Mucosa of descending colon (tissue), 3 donors: Measurements from ENCODE around the gene VN1R5. TPM values are rescaled to one million over a fixed set of nuclear protein-coding genes. Genes with fewer than 3 reads are reported as not detected.

Experiments used
- ATAC-seq: fragments of 200-7000 bp; cut with Tn5 transposase; one replicate; pipeline ENCODE4 v1.9.1; 2020; ENCODE audit warnings: mild to moderate bottlenecking, moderate library complexity
- DNase-seq, 3 donors: peaks; one replicate each; pipeline ENCODE4 v3.0.0-alpha.2; 2020
- H3K36me3 ChIP-seq: fragments of 200-600 bp; one replicate; pipeline ENCODE4 v1.8.0; 2021; ENCODE audit warnings: low read depth, mild to moderate bottlenecking
- H3K4me1 ChIP-seq: fragments of 200-600 bp; one replicate; pipeline ENCODE4 v1.8.0; 2021; ENCODE audit warnings: low read depth, mild to moderate bottlenecking
- H3K4me3 ChIP-seq: fragments of 200-600 bp; one replicate; pipeline ENCODE4 v1.8.0; 2021; ENCODE audit warnings: mild to moderate bottlenecking
- H3K9me3 ChIP-seq: fragments of 200-600 bp; one replicate; pipeline ENCODE4 v1.8.0; 2021; ENCODE audit warnings: mild to moderate bottlenecking
- intact Hi-C, 2 donors: fragments of 100-400 bp; cut with DNase I in 1 of 2; cut with micrococcal nuclease in 1 of 2; formaldehyde crosslinking; loops; one replicate each; pipeline versions ENCODE4 v1.11.0 to v1.11.1; 2022; cut with DNase I, micrococcal nuclease
- total RNA-seq, 3 donors: library from RNA; stranded (reverse); fragmentation: NEBNext Ultra II Directional in 2 of 3; extraction: Animal tissue kit (Norgen Biotek cat#: 25700) in 2 of 3; gene quantifications; one replicate each; pipeline versions ENCODE4 v1.2.1 to v1.2.4, GENCODE V29; 2021 to 2023
- TF ChIP-seq, protein P1 (sequence below): fragments of 200-600 bp; IDR thresholded peaks from one replicate; pipeline ENCODE4 v1.8.0; 2022; ENCODE audit warnings: antibody characterized with exemption, mild to moderate bottlenecking
- donor health status: DM: no; HTN: no; CAD: no; lungs with moderate emphysema.
- donor health status: DM: no; HTN: no; CAD: no.
- donor health status: DM: no; HTN: yes; CAD: no.

VN1R5 gene
- total RNA-seq, 3 donors from 2014 or later, result not detected

DNA sequence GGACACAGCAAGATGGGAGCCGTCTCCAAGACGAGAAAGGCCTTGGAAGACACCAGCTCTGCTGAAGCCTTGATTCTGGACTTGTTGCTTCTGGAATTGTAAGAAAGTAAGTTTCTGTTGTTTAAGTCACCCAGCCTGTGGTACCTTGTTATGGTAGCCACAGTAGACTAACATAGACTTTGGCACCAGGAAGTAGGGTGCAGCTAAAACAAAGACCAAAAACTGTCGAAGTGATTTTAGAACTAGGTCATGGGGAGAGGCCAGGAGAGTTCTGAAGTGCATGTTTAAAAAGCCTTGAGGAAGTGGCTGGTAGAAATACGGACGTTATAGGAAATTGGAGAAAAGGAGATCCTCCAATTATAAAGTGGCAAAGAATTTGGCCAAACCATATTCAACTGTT lies 47.3 kb downstream of the VN1R5 start:
- TF ChIP-seq, protein P1, sequence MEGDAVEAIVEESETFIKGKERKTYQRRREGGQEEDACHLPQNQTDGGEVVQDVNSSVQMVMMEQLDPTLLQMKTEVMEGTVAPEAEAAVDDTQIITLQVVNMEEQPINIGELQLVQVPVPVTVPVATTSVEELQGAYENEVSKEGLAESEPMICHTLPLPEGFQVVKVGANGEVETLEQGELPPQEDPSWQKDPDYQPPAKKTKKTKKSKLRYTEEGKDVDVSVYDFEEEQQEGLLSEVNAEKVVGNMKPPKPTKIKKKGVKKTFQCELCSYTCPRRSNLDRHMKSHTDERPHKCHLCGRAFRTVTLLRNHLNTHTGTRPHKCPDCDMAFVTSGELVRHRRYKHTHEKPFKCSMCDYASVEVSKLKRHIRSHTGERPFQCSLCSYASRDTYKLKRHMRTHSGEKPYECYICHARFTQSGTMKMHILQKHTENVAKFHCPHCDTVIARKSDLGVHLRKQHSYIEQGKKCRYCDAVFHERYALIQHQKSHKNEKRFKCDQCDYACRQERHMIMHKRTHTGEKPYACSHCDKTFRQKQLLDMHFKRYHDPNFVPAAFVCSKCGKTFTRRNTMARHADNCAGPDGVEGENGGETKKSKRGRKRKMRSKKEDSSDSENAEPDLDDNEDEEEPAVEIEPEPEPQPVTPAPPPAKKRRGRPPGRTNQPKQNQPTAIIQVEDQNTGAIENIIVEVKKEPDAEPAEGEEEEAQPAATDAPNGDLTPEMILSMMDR, result no peak
- DNase-seq (peak in 1 of 3 donors; percentile 28), ATAC-seq (peak; percentile 84)
- intact Hi-C loops, result no loop called here
- no peak overlapping the region for H3K4me3 ChIP-seq
- peaks cover 18% of the 10 kb centered on the region for H3K4me1 ChIP-seq
- H3K36me3 ChIP-seq, result no peaks in the 10 kb centered on the region
- H3K9me3 ChIP-seq, result no peaks in the 10 kb centered on the region

DNA sequence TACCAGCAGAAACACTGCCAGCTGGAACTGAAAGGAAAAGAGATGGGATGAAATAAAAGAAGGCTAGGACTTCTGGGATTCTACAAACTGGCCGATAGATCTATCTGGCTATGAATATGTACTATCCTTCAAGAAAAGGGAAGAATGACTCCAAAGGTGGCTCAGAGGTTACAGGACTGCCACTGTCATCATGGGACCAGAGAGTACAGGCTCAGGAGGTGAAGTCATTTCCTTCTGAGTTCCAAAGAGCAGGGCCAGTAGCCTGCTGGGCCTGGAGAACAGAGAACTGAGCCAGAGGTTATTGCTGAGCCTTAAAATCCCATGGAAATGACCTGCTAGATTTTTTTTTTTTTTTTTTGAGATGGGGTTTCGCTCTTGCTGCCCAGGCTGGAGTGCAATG lies 48.2 kb downstream of the VN1R5 start:
- TF ChIP-seq, protein P1, result no peak
- DNase-seq (no peak), ATAC-seq (peak; percentile 64)
- Histone ChIP-seq H3K36me3 (no peaks in the 10 kb centered on the region), H3K4me3 (no peak overlapping the region), H3K9me3 (no peaks in the 10 kb centered on the region), H3K4me1 (peaks cover 14% of the 10 kb centered on the region)
- intact Hi-C loops, result no loop called here

Other genes starting within 250 kb of the VN1R5 start
- gene ZNF695, start 248.0 kb upstream of the VN1R5 start, total RNA-seq, result 1 to 10 TPM in 1 of 3 donors, under 1 TPM in 2; 0.52 to 1.7 (median 0.66) TPM
- gene ZNF670, start 177.3 kb upstream of the VN1R5 start, total RNA-seq, result 1 to 10 TPM; 1.9 to 3.4 (median 2.3) TPM
- gene ZNF669, start 151.7 kb upstream of the VN1R5 start, total RNA-seq, result 1 to 10 TPM; 6.1 to 7.0 (median 6.3) TPM
- gene ZNF124, start 84.1 kb upstream of the VN1R5 start, total RNA-seq, result 10 to 100 TPM; 41.8 to 78.5 (median 61.3) TPM
- gene ZNF496, start 75.8 kb downstream of the VN1R5 start, total RNA-seq, result 10 to 100 TPM; 13.3 to 26.5 (median 18.0) TPM
- 1 to 10 TPM in 1 of 3 donors, under 1 TPM in 2; 0.55 to 1.5 (median 0.89) TPM for gene NLRP3, start 160.1 kb downstream of the VN1R5 start, total RNA-seq
- gene OR2B11, start 202.0 kb downstream of the VN1R5 start, total RNA-seq, result not detected